ENCODE results near the gene CCDC187. TPM values are rescaled to one million over a fixed set of nuclear protein-coding genes. Genes with fewer than 3 reads are reported as not detected.

Gene CCDC187
- polyA plus RNA-seq, 3 donors, result 1.7 to 4.5 (median 2.3) TPM

- no peak for DNase-seq (ENCODE audit: extremely low read depth in 1 of 11, low read depth in 9 of 11, low spot score in 4 of 11)
These were observed 41.2 kb downstream of the CCDC187 start for GRCh38 chr9:136262671-136263178.

DNA sequence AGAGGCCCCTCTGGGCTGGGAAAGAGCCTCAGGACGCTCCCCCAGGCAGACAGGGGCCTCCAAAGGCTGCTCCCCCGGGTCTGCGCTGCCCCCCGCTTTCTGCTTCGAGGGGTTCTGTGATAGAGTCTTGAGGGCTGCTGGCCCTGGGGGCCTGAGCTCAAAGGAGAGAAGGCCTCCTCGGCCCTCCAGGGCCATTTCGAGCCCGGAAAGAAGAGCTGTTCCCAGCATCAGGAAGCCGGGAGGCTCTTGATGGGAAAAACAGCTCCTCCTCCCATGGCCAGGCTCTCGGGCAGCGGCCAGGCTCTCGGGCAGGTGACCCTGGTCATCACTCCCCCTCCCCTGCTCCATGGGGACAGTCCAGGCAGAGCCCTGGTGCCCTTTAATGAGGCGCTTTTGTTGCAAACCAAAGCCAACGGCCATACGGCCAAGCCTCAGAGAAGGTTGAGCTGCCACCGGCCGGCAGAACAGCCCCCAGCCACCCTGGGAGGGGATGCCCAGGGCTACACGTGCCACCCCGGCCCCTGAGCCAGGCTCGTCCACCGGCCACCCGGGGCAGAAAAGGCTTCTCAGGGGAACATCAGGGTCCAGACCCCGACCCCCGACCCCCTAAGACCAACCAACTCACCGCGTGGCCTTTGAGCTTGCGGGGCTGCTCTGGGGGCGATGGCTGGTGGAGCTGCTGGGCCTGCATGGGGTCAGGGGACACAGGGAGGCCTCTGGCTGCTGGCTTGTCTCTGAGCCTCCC, 42.0 kb downstream of the CCDC187 start:
- no peak for DNase-seq (ENCODE audit: extremely low read depth in 1 of 11, low read depth in 9 of 11, low spot score in 4 of 11)

DNA sequence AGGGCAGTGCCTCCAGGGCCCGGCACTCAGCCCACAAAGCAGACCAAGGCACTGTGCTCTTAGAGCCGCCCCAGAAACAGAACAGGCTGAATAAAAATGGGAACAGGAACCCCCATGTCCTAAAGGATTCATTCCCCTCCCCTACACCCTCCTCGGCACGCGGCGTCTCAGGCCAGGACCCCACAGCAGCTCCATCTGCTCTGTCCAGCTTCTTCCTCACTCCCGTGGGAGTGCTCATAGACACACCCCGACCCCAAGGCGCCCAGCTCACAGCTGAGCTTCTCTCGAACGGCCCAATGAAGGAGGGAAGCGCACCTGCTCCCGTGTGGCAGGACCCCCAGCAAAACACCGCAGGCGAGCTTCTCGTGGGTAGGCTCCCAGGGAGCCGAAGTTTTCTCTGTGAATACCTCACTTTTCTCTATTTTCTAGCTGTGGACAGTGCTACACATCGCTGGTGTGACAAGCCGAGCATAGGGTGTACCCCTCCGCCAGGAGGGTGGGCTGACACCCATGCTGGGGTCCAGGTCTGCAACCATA, 42.9 kb downstream of the CCDC187 start:
- DNase-seq (ENCODE audit: extremely low read depth in 1 of 11, low read depth in 9 of 11, low spot score in 4 of 11), result no peak

- no peak for DNase-seq (ENCODE audit: extremely low read depth in 1 of 11, low read depth in 9 of 11, low spot score in 4 of 11)
These were observed 43.4 kb downstream of the CCDC187 start for GRCh38 chr9:136260521-136260920.

DNA sequence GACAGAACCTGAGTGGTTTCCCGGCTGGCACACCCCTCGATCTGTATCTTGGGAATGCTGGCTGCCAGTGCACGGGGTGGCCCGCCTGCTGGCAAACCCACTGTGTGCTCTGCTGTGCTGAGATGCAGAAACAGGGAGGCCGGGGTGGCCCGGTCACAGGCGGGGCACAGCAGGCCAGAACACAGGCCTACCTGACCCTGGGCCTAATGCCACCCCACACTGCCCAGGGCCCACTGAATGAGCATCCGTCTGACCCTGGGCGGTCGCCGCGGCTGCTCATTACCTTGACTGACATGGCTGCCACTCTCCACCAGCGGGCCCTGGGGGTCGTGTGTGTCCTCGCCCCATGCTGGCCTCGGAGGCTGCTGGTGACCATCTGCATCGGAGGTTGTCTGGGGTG, 44.1 kb downstream of the CCDC187 start:
- no peak for DNase-seq (ENCODE audit: extremely low read depth in 1 of 11, low read depth in 9 of 11, low spot score in 4 of 11)

DNA sequence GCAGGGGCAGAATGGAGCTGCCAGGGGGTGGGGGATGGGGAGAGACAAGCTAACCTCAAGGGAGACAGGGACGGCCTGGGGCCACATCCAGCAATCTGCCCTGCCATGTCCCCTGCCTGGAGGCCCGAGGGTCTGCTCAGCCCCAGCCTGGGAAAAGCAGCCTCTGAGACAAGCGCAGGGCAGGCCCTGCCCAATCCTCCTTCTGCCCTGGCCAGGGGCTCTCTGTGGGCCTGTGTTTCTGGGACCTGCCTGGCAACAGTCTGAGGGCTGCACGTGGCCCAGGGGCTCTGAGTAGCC, 44.4 kb downstream of the CCDC187 start:
- DNase-seq (ENCODE audit: extremely low read depth in 1 of 11, low read depth in 9 of 11, low spot score in 4 of 11), result no peak

- no peak for DNase-seq (ENCODE audit: extremely low read depth in 1 of 11, low read depth in 9 of 11, low spot score in 4 of 11)
These were observed 44.9 kb downstream of the CCDC187 start for GRCh38 chr9:136258786-136259516.

DNA sequence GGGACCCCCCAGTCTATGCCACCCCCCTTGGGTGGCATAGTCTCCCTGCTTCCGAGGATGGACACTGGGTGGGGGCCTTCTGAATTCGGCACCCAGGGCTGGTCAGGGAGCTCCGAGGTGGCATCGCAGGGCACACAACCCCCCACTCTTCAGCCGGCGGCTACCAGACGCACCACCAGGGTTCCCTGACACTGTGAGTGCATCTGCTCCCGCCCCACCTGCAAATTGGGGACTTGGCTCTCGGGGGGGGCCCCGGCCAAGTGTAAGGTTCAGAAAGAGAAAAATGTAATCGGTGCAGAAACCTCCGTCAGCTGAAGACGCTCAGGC, 45.6 kb downstream of the CCDC187 start:
- DNase-seq (ENCODE audit: extremely low read depth in 1 of 11, low read depth in 9 of 11, low spot score in 4 of 11), result no peak

DNA sequence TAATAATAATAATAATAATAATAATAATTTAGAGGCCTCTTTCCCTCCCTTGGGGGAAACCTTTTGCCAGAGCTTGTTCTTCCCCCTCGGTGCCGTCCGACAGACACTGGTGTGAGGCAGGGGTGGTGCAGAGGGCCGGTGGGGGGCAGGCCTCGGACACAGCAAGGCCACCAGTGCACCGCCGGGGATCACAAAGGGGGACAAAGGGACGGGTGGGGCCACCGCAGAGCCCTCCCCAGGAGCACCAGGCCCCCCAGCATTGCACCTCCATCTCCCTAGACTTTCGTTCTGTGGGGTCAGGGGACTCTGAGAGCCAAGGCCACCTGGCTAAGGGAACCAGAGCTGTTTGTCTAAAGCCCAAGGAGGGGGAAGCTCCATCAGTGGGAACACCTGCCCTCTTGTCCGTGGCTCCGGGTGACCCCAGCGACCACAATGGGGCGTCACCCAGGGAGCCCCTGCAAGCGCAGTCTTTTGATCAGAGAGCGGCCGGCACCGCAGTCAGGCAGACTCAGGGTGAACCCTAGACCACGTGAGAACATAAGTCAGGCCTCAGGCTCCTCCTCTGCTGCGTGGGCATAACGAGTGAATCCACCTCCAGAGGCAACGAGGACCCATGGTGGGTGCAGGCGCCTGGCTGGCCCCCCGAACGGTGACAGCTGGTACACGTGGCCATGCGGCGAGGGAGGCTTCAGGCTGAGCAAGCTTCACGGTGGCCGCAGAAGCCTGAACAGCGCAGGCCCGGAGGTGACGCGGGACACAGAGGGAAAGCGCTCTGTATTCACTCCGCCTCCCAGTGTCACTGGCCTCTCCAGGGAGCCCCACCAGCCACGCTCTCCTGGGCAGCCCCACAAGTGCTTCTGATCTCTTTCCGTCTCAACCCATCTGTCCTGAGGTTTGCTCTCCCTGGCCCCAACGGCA, 46.3 kb downstream of the CCDC187 start:
- DNase-seq (ENCODE audit: extremely low read depth in 1 of 11, low read depth in 9 of 11, low spot score in 4 of 11), result no peak

- no peak for DNase-seq (ENCODE audit: extremely low read depth in 1 of 11, low read depth in 9 of 11, low spot score in 4 of 11)
These were observed 47.7 kb downstream of the CCDC187 start for GRCh38 chr9:136255896-136256890.

GRCh38 chr9:136255166-136255538, 48.7 kb downstream of the CCDC187 start:
- DNase-seq (ENCODE audit: extremely low read depth in 1 of 11, low read depth in 9 of 11, low spot score in 4 of 11), result no peak

GRCh38 chr9:136254381-136255165, 49.3 kb downstream of the CCDC187 start:
- DNase-seq (ENCODE audit: extremely low read depth in 1 of 11, low read depth in 9 of 11, low spot score in 4 of 11), result no peak

GRCh38 chr9:136253246-136254130, 50.4 kb downstream of the CCDC187 start:
- DNase-seq (ENCODE audit: extremely low read depth in 1 of 11, low read depth in 9 of 11, low spot score in 4 of 11), result no peak

DNA sequence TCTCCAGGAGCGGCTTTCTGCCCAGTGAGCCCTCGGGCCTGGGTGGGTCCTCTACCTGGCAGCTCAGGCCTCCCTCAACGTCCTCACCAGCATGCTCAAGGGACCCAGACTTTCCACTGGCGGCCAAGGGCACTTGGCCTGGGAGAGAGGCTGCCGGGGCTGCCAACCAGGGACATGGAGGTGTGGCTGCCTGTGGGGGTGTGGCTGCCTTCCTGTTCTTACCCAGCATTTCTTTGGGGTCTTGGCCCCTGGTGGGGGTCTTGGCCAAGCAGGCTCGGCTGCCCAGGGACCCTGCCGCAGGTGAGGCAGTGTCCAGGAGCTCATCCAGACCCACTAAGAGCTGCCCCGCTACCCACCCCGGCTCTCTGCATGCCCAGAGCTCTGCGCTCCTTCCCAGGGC, 51.0 kb downstream of the CCDC187 start:
- no peak for DNase-seq (ENCODE audit: extremely low read depth in 1 of 11, low read depth in 9 of 11, low spot score in 4 of 11)

DNA sequence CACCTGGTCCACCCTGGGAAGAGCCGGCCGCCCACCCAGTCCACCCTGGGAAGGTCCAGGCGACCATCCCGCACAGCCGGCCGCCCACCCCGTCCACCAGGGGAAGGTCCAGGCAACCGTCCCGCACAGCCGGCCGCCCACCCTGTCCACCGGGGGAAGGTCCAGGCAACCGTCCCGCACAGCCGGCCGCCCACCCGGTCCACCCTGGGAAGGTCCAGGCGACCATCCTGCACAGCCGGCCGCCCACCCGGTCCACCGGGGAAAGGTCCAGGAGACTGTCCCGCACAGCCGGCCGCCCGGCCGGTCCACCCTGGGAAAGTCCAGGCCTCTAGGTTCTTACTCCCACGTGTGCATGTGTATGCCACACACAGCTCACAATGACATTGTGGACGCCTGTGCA, 51.6 kb downstream of the CCDC187 start:
- no peak for DNase-seq (ENCODE audit: extremely low read depth in 1 of 11, low read depth in 9 of 11, low spot score in 4 of 11)

- no peak for DNase-seq (ENCODE audit: extremely low read depth in 1 of 11, low read depth in 9 of 11, low spot score in 4 of 11)
These were observed 52.4 kb downstream of the CCDC187 start for GRCh38 chr9:136251264-136252115.
